GM19395 (cell line): ENCODE measurements around the gene MMS22L.

Experiments used
- ATAC-seq: cut with Tn5 transposase; IDR thresholded peaks from one replicate; pipeline ENCODE4 v1.9.1; 2021; ENCODE audit warnings: mild to moderate bottlenecking, moderate library complexity; ENCODE audit not compliant: unreplicated experiment

MMS22L gene, protein sequence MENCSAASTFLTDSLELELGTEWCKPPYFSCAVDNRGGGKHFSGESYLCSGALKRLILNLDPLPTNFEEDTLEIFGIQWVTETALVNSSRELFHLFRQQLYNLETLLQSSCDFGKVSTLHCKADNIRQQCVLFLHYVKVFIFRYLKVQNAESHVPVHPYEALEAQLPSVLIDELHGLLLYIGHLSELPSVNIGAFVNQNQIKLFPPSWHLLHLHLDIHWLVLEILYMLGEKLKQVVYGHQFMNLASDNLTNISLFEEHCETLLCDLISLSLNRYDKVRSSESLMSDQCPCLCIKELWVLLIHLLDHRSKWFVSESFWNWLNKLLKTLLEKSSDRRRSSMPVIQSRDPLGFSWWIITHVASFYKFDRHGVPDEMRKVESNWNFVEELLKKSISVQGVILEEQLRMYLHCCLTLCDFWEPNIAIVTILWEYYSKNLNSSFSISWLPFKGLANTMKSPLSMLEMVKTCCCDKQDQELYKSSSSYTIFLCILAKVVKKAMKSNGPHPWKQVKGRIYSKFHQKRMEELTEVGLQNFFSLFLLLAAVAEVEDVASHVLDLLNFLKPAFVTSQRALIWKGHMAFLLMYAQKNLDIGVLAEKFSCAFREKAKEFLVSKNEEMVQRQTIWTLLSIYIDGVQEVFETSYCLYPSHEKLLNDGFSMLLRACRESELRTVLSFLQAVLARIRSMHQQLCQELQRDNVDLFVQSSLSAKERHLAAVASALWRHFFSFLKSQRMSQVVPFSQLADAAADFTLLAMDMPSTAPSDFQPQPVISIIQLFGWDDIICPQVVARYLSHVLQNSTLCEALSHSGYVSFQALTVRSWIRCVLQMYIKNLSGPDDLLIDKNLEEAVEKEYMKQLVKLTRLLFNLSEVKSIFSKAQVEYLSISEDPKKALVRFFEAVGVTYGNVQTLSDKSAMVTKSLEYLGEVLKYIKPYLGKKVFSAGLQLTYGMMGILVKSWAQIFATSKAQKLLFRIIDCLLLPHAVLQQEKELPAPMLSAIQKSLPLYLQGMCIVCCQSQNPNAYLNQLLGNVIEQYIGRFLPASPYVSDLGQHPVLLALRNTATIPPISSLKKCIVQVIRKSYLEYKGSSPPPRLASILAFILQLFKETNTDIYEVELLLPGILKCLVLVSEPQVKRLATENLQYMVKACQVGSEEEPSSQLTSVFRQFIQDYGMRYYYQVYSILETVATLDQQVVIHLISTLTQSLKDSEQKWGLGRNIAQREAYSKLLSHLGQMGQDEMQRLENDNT

DNA sequence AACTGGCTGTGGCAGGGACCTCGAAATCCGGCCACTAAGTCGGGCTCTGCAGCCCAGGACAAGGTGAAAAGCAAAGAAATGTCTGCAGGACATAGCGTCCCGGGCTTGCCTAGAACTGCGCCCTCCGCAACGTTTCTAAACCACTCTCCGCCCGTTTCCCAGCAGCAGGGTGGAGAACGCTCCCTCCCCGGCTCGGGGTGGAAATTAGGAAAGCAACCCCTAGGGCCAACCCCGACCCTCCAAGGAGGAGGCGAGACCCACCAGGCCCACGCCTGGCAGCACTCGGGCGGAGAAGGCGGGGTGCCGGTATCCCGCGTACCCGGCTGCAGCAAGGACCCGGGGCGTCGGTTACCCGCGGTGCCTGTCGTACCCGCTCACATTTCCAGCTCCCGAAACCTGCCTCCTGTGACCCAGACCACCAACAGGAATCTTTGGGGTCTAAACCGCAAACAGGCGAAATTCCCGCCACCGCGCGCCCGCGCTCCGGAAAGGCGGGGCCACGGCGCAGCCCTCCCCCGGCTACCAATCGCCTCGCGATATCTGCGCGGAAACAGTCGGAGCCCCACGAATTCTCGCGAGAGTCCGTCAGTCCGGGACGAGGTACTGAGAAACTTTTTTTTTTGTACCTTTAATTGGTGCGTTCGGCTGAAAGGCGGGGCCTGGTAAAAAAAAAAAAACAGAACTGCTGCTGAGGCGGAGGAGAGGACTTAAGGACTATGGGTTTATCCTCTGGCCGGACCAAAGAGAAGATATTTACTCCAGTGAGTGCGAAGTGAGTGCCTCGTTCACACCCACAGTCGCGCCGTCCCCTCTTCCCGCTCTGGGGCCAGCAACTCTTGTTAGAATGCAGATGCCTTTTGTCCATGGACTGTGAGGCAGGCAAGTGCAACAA, at the start of gene MMS22L:
Gene MMS22L, minus strand, starts transcription at position 491 of the 892 bp plus-strand sequence. CDS start 739 bp downstream, outside the sequence.
- peak; percentile 98 for ATAC-seq

DNA sequence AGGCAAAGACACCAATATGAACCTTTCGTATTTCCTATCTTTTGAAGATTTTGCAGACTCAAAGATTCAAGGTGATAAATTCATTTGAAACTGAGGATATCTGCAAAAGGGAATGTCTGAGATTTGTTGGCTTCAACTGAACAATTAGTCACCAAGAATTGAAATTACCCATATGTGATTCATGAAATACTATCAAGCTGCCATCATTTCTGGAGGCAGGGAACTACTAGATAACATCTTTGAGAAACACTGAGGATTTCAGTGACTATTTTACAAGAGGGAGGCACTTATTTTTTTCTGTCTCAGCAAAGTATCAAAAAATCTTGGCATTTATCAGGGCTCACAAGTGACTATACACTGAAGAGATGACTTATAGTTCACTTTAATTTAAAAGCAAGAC, 39.8 kb upstream of the MMS22L start:
- ATAC-seq = no peak

DNA sequence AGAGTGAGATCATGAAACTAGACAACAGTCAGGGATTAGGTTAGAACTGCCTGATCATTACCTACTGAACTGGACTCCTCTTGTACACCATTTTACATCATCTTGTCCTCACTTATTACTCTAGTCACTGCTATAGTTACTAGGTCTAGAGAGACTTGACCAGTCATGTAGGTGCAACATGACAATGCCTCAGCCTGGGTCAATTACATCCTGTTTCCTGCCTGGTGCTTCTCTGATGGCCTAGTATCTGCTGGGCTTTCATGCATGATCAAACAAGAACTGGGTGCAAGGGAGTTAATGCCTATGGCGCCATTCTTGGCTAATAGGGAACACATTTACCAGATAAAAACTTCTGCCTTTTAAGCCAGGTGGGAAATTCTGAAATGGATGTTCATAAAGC, 39.2 kb upstream of the MMS22L start:
- no peak for ATAC-seq

DNA sequence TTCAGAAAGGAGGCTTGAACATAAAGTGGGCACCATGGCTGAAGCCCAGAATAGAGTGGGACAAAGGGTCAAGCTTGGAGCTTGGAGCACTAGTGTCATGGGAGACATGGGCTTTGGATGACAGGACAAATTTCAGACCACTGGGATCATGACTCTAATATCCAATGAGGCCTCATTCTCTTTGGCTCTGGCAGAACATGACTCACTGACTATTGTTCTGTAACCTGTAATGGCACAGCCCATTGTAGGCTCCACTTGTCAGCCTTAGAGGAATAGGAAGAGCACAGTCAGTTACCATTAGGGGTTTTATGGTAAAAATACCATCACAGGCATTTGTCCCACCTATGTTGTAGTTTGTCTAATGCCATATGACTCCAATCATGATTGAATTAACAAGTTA, 34.0 kb upstream of the MMS22L start:
- ATAC-seq = no peak

DNA sequence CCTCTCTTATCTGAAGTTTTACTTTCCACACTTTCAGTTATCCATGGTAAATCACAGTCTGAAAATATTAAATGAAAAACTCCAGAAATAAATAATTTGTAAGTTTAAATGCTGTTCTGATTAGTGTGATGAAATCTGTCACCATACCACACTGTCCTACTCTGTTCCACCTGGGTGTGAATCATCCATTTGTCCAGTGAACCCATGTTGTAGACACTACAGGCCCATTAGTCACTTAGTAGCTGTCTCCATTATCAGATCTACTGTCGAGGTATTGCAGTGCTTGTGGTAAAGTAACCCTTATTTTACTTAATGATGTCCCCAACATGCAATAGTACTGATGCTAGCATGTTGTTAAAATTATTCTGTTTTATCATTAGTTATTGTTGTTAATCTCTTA, 29.2 kb upstream of the MMS22L start:
- no peak for ATAC-seq

DNA sequence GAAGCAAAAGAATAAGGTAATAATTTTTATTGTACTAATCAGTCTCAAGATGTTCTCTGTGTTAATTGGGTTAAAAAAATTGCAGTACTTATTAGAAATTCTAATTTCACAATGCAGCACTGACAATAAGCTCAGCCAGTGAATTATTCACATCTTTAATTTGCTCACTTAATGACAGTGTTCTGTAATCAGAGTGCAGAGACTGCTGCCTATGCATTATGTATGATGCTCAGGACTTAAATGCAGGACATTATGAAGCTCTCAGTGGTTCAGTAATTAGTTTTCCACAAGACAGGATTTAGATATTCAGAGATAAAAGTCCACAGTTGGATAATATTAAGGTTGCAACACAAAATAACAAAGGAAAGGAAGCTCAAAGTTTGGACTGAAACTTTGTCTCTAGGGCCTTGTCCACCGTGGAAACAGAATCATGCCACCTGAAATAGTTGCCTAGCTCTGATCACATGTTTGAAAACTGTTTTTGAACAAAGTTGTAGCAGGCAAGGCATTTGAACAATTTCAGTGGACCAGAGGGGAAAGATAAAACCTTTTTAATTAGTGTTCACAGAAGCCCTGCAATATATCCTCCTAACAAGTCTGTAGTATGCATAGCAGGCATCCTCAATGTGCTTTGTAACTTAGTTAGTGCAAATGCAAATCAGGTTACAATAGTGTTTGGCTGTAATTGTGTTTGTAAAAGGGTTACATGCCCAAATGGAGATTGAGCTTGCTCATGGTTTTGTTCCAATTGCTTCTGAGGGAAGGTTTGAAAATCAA, 23.7 kb upstream of the MMS22L start:
- ATAC-seq = no peak

DNA sequence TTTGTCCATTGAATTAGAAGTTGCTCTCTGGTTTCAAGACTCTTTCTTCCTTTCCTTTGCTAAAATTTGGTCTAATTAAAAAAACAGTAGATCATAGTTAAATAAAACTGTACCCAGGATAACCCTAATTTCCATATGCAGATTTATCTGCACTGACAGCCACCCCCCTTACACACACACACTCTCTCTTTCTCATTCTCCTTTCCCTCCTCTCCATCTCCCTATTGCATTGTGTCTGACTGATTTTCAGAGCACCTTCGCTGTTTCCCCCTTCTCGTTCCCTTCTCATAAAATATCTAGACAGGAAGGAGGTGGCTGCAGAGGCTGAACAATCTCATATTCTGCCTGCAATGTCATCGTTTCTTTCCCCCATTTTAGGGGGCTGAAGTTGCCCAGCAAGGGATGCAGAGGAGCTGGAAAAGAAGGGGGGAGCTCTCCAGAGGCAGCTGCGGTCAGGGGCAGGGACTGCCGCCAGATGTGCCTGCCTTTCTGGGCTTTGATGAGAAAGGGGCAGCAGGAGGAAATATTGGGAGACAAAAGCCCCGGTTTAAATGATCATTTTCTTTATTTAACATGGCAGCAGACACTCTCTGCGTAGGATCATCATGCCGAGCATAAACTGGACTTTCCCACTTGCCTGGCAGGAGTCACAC, 22.5 kb upstream of the MMS22L start:
- no peak for ATAC-seq

DNA sequence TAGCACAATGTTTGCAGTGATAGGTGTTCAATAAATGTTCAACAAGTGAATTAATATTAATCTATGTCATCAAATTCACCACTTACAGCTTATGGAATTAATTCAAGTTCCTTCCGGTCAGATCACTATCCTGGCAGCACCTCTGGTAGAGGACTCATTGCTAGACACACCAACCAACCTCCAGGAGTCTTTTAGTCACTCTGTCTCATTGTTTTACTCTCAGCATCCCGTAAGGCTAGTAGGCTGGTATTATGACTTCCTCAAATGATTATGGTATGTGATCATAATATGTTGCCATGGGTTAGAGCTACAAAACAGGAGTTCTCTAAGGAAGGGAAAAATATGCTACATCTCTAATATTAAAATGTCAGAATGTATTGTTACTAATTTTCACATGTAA, 21.7 kb upstream of the MMS22L start:
- no peak for ATAC-seq

DNA sequence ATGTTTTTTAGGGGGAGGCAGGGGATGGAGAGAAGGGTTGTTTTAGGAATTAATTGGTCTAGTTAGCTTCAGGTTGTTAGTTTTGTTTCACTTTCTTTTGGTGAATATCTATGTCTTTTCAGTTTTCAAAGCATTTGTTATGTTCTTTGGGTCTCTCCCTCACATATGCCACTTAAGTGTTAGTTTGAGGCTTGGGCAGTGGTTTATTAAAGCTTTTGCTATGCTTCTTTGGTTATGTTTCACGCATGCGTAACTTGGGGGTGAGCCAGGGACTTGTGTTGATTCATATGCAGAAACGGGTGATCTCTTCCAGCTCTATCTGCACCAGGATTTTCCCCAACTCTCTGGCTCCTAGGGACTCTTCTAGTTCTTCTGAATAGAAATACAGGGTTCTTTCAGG, 11.4 kb upstream of the MMS22L start:
- ATAC-seq = no peak

DNA sequence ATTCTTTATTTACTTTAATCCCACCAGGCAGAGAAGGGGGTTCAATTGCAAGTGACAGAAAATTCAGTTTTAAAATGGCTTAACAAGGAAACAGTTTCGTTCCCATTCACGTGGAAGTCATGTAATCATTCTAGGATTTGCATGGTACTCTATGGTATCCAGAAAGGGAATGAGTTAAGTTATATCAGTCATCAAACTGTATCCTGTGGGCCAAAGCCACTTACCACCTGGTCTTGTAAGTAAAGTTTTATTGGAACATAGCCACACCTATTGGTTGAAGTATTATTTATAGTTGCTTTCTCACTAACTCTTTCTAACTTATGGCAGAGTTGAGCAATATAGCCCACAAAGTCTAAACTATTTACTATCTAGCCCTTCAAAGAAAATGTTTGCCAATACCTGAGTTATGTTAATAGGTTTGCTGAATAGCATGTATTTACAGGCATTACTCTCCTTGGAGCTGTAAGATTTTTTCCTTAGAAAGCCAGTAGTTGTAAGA, 10.2 kb upstream of the MMS22L start:
- no peak for ATAC-seq

DNA sequence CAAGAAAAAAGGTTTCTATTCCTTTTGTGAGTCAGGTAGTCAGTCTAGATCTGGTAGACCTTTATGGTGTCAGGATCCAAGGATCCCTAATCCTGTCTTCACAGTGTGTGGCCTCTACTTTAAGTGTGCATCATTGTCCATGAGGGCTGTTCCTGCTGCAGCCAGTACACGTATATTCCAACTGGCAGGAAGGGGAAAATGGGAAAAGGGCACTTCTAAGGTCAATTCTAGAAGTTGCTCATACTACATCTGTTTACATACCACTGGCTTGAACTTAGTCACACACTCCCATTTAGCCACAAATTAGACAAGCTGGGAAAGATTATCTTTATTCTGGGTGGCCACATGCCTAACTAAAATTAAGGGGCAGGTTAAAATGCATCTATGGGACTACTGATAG, 9.7 kb upstream of the MMS22L start:
- ATAC-seq = no peak

DNA sequence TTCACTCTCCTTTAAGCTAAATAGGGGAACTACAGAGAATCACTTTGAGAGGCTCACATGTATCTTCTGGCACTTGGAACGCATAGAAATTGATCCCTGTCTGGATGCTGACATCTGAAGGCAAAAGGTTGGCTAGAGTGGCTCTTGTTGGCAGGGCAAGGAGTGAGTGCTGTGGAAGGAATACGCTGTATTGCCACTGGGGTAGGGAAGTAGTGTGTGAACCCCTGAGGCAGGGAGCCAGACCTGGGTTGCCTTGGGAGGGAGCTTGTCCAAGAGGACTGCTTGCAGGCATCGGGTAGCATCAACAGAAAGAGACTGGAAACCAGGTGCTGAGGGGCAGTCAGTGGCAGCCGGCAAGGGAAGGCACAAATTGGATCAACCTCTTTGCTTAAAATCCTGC, 8.9 kb upstream of the MMS22L start:
- ATAC-seq = no peak

DNA sequence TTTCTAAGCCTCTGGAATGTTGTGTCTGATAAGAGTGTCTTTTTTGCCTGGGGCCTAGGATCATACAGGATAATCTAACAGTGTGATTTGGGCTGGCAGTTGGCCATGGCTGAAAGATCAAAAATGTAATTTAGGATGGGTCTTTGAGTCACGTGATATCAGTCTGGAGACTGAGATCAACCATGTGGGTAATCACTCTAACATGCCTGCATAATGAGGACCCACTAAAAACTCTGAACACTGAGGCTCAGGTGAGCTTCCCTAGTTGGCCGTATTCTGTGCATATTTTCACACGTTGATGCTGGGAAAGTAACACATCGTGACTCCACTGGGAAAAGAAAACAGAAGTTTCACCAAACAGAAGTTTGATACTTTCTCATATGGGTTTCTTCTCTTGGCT, 6.3 kb upstream of the MMS22L start:
- no peak for ATAC-seq

DNA sequence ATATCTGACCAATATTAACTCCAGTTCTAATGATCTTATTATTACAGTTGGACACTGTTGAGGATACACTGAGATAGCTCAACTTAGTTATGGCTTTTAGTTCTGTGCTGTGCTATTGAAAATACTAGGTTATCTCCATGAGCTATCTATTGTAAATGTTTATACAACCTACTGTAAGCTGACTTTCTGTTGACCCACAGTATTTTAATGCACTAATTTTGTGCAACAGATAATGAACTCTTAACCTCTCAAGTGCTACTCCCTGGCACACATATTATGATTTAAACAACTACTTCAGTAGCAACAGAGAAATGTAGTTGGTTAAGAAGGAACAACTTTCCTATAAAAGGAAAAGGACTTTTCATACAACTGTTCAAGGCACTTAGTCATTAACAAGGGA, 5.2 kb upstream of the MMS22L start:
- ATAC-seq = no peak

DNA sequence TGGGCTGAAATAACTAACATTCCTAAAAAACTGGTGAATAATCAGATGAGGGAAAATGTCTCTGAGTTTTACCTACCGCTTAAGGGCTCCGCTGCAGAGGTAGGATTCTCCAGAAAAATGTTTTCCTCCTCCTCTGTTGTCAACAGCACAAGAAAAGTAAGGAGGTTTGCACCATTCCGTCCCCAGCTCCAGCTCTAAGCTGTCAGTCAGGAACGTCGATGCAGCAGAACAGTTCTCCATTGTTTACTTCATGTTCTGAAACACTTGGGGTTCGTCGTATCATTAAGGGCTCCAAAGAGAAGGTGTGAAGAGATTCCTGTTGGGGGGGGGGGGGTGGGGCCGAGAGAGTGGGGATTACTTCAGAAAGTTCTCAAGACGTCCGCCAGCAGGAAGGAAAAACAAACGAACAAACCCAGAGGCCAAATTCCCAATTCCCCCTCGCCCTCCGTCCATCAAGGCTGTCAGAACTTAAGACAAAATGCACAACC, 734 bp downstream of the MMS22L start:
- ATAC-seq = peak; percentile 6

DNA sequence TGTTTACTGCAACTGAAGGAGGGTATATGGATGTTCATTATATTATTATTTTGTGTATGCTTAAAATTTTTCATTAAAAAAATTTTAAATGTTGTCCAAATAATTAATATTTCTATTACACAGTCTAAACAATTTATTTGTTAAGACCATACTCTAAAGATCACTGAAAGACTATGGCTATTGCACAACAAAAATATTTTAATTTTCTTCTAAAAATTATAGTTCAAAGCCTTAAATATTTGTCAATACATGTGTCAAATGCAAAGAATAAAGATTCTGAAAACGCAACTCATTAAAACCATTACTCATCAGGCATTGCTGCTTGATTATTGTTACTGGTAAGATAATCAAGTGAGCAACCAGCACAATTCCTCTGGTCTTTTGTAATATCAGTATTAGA, 2.2 kb downstream of the MMS22L start:
- ATAC-seq = no peak

DNA sequence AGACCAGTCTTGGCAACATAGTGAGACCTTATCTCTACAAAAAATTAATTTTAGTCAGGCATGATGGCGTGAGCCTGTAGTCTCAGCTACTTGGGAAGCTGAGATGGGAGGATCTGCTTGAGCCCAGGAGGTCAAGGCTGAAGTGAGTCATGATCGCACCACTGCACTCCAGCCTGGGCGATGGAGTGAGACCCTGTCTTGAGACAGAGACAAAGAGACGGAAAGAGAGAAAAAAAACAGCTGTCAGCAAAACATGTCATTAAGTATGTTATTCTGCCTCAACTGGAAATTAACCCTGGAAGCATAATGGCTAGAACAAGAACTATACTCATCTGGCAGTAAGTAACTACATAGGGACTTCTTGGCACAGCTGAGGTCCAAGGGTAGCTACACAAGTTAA, 7.2 kb downstream of the MMS22L start:
- ATAC-seq = no peak

DNA sequence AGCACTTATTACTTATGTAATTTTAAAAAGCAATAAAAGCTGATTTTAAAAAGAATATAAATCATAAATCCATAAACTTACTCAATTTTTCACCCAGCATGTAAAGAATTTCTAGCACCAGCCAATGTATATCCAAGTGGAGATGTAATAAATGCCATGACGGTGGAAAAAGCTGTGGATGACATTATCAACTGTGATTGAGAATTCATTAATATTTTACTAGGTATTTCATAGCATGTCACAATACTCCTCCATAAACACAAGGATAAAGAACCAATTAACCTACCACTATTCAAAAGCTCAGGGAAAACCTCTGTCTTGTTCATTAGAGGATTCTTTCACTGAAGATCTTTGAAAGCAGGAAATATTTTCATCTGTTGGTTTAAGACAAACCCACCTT, 13.2 kb downstream of the MMS22L start:
- no peak for ATAC-seq

DNA sequence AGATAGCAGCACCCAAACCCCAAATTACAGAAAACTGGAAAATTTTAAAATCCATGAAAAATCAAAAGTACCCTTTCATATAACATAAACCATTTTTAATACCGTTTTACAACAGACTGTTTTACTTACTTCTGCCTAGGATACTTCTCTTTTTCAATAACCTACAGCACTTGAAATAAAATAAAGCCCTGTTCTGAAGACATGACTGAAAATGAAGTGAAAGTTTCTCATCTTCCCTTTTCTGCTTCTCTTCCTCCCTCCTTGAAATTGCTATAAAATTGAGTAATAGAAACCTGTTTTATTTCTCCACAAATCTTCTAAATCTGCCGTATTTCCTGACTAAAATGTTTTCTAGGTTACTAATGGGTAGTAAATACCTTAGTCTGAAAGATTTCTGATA, 20.3 kb downstream of the MMS22L start:
- no peak for ATAC-seq
